Ascending aorta (tissue), 2 donors: ENCODE results near the gene SEC23IP. TPM values are rescaled to one million over a fixed set of nuclear protein-coding genes. Genes with fewer than 3 reads are reported as not detected.

Source experiments
- DNase-seq, 2 donors: peaks; one replicate each; pipeline ENCODE4 v3.0.0-alpha.2; 2019; ENCODE audit warnings: low spot score in 2 of 2
- H3K27ac ChIP-seq, 2 donors: fragments of 200-600 bp; sonication (generic); one replicate each; pipeline ENCODE4 v1.5.1; 2016 to 2017; ENCODE audit warnings: mild to moderate bottlenecking in 1 of 2
- H3K27me3 ChIP-seq: fragments of 200-600 bp; sonication (generic); one replicate; pipeline ENCODE4 v1.5.1; 2017
- H3K36me3 ChIP-seq, 2 donors: fragments of 200-600 bp; sonication (generic); one replicate each; pipeline ENCODE4 v1.5.1; 2016
- H3K4me1 ChIP-seq, 2 donors: fragments of 200-600 bp; sonication (generic); one replicate each; pipeline ENCODE4 v1.5.1; 2016 to 2017; ENCODE audit warnings: mild to moderate bottlenecking in 1 of 2
- H3K4me3 ChIP-seq, 2 donors: fragments of 200-600 bp; sonication (generic); one replicate each; pipeline ENCODE4 v1.5.1; 2016 to 2017; ENCODE audit warnings: mild to moderate bottlenecking in 1 of 2
- H3K9me3 ChIP-seq, 2 donors: fragments of 200-600 bp; sonication (generic); one replicate each; pipeline ENCODE4 v1.5.1; 2016
- intact Hi-C: fragments of 100-400 bp; cut with DNase I; formaldehyde crosslinking; loops from one replicate; pipeline ENCODE4 v1.15.1; 2023
- total RNA-seq: library from RNA; depleted of rRNA; stranded (reverse); fragments of >200 nt; gene quantifications from one replicate; pipeline ENCODE4 v1.1.0, GENCODE V29; 2016
- TF ChIP-seq, protein P1 (sequence below), 3 experiments: fragments of 200-600 bp in 2 of 3; fragments of 450-650 bp in 1 of 3; sonication (generic) in 2 of 3; IDR thresholded peaks; one replicate each; pipeline ENCODE4 v1.5.1; 2016 to 2019; ENCODE audit warnings: antibody characterized with exemption in 3 of 3, mild to moderate bottlenecking in 1 of 3, moderate library complexity in 1 of 3

SEC23IP gene
- total RNA-seq, 1 donor from 2014 or later, result 17.1 TPM

DNA sequence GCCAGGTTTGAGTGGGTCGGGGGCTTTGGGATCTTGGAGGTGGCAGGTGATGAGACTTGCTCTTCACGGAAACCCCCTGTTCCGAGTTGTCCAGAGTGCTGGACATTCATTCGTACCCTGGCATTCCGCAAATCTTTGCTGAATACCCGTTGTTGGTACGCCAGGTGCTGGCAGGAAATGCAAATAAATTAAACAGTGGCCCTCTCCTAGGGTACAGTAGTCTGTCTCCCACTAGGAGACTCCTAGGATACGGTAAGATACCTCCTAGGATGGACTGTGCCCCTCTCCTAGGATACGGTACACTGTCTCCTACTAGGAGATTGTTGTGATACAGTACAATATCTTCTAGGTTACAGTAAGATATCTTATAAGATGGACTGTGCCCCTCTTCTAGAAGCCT lies 544 bp downstream of the SEC23IP start:
- no peak for DNase-seq
- intact Hi-C loops, result loop anchor here (2.0 to 10.0 kb wide), 5 partner anchors 296 to 1848 kb away; partner anchors contain the start of genes CACUL1, EIF3A, PRDX3 and RAB11FIP2
- TF ChIP-seq, protein P1, sequence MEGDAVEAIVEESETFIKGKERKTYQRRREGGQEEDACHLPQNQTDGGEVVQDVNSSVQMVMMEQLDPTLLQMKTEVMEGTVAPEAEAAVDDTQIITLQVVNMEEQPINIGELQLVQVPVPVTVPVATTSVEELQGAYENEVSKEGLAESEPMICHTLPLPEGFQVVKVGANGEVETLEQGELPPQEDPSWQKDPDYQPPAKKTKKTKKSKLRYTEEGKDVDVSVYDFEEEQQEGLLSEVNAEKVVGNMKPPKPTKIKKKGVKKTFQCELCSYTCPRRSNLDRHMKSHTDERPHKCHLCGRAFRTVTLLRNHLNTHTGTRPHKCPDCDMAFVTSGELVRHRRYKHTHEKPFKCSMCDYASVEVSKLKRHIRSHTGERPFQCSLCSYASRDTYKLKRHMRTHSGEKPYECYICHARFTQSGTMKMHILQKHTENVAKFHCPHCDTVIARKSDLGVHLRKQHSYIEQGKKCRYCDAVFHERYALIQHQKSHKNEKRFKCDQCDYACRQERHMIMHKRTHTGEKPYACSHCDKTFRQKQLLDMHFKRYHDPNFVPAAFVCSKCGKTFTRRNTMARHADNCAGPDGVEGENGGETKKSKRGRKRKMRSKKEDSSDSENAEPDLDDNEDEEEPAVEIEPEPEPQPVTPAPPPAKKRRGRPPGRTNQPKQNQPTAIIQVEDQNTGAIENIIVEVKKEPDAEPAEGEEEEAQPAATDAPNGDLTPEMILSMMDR (IDR thresholded peaks at IDR 0.05), result no peak
- Histone ChIP-seq H3K4me3 (peak overlapping the region; percentile 69 to 94), H3K27ac (peak overlapping the region; percentile 81 to 90), H3K4me1 (peaks cover 13 to 23% of the 10 kb centered on the region in 2 donors), H3K27me3 (no peaks in the 10 kb centered on the region), H3K36me3 (peaks cover 0 to under 1% of the 10 kb centered on the region in 2 donors), H3K9me3 (no peaks in the 10 kb centered on the region)

DNA sequence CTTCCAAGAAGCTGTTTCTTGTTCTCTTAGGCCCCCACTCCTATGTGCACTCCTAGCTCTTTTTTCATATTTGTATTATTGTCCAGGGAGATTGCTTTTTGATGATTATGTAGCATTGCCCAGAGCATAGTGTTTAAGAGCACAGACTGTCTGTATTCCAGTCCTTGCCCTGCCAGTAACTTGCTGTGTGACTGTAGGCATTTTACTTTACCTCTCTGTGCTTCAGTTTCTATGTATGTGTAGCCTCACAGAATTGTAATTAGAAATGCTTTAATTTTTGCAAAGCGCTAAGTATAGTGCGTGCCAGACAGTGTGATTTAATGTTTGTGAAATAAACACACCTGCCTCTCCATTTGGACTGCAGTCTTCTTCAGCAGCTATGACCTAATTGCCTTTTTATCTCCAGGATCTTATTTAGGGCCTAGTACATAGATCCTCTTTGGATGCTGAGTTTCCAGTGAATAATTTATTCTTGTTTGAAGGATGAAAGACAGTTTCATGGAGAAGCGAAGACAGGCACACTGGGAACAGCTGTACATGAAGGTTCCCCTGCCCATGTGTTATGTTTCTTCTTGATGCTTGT lies 1.4 kb downstream of the SEC23IP start:
- Histone ChIP-seq H3K4me1 (peaks cover 13 to 26% of the 10 kb centered on the region in 2 donors), H3K27ac (peak overlapping the region; percentile 81 to 90), H3K4me3 (peak overlapping the region; percentile 69 to 94), H3K27me3 (no peaks in the 10 kb centered on the region), H3K9me3 (no peaks in the 10 kb centered on the region), H3K36me3 (peaks cover 1 to 9% of the 10 kb centered on the region in 2 donors)
- intact Hi-C loops, result loop anchor here (2.0 to 10.0 kb wide), 5 partner anchors 297 to 1849 kb away; partner anchors contain the start of genes CACUL1, EIF3A, PRDX3 and RAB11FIP2
- DNase-seq, result no peak
- TF ChIP-seq, protein P1 (IDR thresholded peaks at IDR 0.05), result no peak

DNA sequence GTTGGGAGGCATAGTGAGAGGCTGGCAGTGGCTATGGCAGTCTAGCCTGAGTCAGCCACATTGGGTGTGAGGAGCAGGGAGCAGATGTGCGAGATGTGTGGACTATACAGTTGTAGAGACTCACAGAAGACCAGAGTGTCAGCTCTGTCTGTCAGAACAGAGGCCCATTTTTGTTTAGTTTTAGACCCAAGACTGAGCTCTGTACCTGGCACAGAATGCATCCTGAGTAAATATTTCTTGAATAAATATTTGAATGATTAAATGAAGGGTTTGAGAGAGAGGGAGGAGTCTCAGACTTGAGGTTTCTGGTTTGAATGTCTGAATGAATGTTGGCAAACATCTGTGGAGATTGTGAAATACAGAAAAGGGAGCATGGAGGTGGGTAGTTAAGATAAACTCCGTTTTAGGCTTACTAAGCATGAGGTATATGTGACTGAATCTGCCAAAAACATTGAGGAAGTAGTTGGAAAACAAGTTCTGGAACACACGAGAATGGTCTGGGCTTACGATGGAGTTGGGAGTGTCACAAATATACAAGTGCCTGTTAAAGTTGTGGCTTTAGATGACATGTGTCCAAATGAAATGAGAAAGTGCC lies 3.6 kb downstream of the SEC23IP start:
- H3K36me3 ChIP-seq, result peaks cover 5 to 12% of the 10 kb centered on the region in 2 donors
- no peaks in the 10 kb centered on the region for H3K27me3 ChIP-seq
- H3K4me3 ChIP-seq, result no peak overlapping the region
- no peak for DNase-seq
- TF ChIP-seq, protein P1 (IDR thresholded peaks at IDR 0.05), result no peak
- H3K4me1 ChIP-seq, result peaks cover 13 to 26% of the 10 kb centered on the region in 2 donors
- intact Hi-C loops, result loop anchor here (10.0 kb wide), 3 partner anchors 721 to 1851 kb away; partner anchors contain the start of genes CACUL1, PRDX3 and RAB11FIP2
- H3K27ac ChIP-seq, result peak overlapping the region; percentile 1 to 62
- H3K9me3 ChIP-seq, result no peaks in the 10 kb centered on the region

DNA sequence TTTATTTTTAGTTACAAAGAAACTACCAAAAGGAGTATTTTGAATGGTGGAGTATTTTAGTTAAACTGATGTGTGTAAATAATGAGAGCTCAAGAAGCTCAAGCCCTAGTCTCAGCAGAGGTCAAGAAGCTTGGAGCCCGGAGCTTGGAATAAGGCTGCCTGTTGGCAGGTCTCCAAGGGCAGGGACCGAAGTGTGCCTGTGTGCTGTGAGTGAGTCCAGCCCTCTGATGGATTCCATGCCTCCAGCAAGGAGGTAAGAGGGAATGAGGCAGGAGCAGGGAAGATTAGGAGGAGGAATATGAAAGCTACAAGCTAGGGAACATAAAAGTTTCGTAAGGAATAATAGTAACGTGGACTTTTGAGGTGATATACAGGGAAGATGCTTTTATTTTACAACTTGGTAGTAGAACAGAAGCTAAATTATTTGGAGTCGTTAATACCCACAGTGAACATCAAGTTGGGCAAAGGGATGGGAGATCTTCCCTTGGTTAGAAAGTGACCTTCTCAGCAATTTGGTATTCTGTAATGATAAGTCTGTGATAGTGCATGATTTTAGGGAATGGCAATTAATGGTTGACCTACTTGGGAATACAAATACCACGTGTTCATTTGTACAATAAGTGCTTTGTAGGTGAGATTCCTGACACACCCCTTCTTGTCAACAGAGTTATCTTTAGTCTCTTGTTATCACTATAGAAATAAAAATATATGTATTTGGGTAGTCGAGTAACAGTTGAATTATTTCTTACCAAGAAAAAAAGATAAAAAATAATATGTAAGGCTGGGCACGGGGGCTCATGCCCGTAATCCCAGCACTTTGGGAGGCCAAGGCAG lies 4.6 kb downstream of the SEC23IP start:
- intact Hi-C loops, result loop anchor here (10.0 kb wide), 3 partner anchors 722 to 1852 kb away; partner anchors contain the start of genes CACUL1, PRDX3 and RAB11FIP2
- H3K9me3 ChIP-seq, result no peaks in the 10 kb centered on the region
- peaks cover 7 to 13% of the 10 kb centered on the region in 2 donors for H3K36me3 ChIP-seq
- no peak overlapping the region for H3K4me3 ChIP-seq
- H3K27ac ChIP-seq, result peak overlapping the region; percentile 1 to 62
- no peak for DNase-seq
- TF ChIP-seq, protein P1 (IDR thresholded peaks at IDR 0.05), result no peak
- H3K27me3 ChIP-seq, result no peaks in the 10 kb centered on the region
- H3K4me1 ChIP-seq, result peaks cover 13 to 19% of the 10 kb centered on the region in 2 donors

DNA sequence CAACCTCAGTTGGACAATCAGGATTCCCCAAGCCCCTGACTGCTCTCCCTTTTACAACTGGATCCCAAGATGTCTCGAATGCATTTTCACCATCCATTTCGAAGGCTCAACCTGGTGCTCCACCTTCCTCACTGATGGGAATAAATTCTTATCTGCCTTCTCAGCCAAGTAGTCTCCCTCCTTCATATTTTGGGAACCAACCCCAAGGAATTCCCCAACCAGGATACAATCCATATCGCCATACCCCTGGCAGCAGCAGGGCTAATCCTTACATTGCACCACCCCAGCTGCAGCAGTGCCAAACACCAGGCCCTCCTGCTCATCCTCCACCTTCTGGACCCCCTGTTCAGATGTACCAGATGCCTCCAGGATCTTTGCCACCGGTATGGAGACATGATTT lies 6.0 kb downstream of the SEC23IP start:
- Histone ChIP-seq H3K4me1 (peaks cover 10 to 17% of the 10 kb centered on the region in 2 donors), H3K9me3 (no peaks in the 10 kb centered on the region), H3K36me3 (peaks cover 18 to 27% of the 10 kb centered on the region in 2 donors), H3K27me3 (no peaks in the 10 kb centered on the region), H3K27ac (no peak overlapping the region), H3K4me3 (no peak overlapping the region)
- intact Hi-C loops, result loop anchor here (10.0 kb wide), 3 partner anchors 724 to 1854 kb away; partner anchors contain the start of genes CACUL1, PRDX3 and RAB11FIP2
- TF ChIP-seq, protein P1 (IDR thresholded peaks at IDR 0.05), result no peak
- DNase-seq, result no peak
